GM04503 (cell line): Measurements from ENCODE around the gene DHRS13.
"Not testable (repeated sequence)": the region's sequence is repeated elsewhere in the genome, so short reads cannot be mapped to it uniquely, and the experiment has no call there.

ENCODE experiments used
- DNase-seq: peaks from one replicate; pipeline ENCODE4 v3.0.0-alpha.2; 2012; ENCODE audit warnings: low read depth

The DHRS13 gene

DNA sequence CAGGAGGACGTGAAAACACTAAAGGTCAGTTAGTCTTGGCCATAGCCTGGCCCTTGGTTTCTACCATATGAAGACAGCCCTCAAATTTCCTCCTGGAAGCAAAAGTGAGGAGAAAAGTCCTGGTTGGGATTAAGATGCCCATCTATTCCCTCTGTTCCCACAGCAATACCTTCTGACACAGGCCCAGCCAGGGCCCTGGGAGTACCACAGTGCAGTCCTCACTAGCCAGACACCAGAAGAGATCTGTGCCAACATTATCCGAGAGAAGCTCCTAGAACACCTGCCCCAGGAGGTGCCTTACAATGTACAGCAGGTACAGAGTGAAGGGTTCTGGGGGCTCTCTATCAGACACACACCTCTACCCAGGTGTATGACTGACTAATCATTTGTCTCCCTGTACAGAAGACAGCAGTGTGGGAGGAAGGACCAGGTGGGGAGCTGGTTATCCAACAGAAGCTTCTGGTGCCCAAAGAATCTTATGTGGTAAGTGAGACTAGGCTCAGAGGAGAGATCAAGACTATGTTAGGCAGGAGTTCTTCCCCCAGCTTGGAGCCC lies 44.0 kb downstream of the DHRS13 start:
- DNase-seq, result no peak

DNA sequence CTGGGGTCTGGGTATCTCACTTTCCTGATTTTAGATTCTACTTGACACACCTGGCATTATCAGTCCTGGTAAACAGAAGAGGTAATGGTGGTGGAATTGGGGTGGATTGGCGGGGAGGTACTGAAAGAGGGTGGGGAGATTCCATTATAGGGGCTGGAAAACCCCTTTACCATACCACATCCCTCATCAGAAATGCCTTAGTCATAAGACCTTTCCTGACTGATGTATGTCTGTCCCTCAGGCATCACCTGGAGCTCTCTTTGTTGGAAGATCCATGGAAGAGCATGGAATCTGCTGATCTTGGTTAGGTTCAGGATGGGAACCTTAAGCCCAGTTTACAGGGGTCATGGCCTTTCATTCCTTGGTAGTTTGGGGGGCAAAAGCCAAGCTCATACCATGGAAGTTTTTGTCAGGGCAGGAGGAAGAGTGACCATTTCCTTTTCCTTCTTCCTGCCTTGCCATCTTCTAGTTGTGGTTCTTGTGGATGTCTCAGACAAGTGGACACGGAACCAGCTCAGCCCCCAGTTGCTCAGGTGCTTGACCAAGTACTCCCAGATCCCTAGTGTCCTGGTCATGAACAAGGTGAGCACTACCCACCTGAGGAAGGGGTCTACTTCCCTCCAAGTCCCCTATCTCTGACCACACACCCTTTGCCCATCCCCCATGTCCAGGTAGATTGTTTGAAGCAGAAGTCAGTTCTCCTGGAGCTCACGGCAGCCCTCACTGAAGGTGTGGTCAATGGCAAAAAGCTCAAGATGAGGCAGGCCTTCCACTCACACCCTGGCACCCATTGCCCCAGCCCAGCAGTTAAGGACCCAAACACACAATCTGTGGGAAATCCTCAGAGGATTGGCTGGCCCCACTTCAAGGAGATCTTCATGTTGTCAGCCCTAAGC lies 44.7 kb downstream of the DHRS13 start:
- DNase-seq, result no peak

DNA sequence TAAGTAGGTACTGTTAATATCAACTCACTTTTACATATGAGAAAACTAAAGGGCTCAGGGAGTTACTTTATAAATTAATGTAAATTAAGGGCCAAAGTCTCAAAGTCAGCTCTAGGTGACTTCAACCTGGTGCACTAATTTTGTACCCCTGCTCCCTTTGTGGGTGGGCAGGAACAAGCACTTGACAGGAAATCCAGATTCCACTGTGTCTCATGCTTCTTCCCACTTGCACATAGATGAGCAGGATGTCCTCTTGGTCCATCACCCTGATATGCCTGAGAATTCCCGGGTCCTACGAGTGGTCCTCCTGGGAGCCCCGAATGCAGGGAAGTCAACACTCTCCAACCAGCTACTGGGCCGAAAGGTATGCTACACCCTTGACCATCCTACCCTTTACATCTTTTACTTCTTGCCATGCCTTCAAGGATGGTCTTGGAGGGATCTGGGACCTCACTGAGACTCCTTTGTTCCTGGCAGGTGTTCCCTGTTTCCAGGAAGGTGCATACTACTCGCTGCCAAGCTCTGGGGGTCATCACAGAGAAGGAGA lies 46.8 kb downstream of the DHRS13 start:
- no peak for DNase-seq

DNA sequence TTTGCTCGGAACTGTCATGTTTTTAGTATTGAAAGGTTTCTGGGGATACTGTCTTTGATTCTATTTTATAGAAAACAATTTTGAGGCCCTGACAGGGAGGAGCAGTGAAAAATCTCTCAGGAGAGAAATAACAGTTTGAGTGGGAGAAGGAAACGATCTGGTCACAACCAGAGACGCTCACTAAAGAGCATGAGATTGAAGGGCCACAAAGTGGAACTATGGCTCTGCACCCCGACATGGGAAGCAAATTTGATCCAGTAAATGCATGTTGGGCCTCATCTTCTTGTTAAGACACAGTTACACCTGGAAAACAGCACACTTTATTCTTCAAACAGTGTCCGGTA lies 47.6 kb downstream of the DHRS13 start:
- no peak for DNase-seq

DNA sequence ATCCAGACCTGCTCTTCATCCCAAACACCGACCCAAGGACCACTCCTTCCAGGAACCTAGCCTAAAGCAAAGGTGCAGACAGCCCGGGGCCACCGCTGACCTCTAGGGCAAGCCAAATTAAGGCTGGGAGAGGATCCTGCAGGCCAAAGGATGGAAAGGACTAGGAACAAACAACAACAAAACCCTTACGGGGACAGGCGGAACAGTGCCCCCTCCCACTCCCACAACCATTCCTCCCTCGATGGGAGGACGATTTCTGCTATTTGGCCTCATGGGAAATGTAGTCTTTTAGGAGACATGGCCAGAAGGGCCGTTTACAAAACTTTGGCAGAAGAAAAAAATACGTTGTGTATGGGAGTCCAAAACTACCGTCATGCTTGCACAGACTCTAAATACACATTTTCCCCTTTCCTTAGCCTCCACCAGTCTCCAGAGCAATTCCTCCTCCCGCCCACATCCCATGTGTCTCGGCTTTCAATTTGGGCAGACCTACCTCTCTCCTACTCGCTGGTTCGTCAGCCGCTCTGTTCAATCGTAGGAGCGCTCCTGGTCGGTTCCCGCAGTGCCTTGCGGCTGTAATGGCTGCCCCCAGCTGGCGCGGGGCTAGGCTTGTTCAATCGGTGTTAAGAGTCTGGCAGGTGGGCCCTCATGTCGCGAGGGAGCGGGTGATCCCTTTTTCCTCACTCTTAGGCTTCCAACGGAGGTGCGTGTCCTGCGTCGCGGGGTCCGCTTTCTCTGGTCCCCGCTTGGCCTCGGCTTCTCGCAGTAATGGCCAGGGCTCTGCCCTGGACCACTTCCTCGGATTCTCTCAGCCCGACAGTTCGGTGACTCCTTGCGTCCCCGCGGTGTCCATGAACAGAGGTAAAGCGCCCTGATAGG lies 48.2 kb downstream of the DHRS13 start, which contains the start of gene ERAL1:
TSS of gene ERAL1 (plus strand) at position 560 of the 879 bp plus-strand sequence. CDS start at position 579, 19 bp downstream.
- peak; percentile 56 for DNase-seq

DNA sequence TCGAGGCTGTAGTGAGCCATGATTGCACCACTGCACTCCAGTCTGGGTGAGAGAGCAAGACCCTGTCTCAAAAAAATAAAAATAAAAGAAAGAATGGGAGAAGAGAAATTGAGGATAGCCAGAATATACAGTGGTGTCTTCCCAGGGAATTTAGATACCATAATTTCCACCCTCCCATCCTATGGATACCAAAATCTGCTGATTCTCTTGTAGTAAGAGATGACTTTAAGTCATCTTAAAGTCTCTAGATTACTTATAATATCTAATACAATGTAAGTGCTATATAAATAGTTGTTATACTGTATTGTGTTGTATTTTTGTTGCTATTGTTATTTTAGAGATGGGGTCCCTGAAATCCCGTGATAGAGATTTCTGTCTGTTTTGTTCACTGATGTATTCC lies 49.6 kb downstream of the DHRS13 start:
- no peak for DNase-seq

DNA sequence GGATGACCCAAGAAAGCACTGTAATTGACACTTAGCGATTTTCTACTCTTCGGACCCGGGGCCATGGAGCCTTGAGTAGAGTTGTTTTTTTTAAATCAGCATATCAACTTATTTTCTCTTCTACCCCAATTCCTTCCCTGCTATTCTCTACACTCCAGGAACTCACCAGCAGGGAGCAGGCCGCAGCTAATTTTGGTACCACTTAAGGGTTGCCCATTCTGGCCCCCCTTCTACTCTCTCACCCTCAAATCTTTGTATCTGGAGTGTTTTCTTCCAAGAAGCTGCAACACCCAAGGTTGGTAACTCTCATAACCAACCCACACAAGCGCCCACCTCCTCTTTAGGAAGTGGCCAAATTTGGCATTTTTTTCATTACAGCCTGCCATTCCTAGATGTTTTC lies 53.6 kb downstream of the DHRS13 start:
- no peak for DNase-seq

- DNase-seq, result not testable (repeated sequence)
Observed at GRCh38 chr17:28848667-28849066, 54.2 kb downstream of the DHRS13 start.
